ENCODE data around the gene DEPP1.
A peak's percentile ranks its signal among the peaks of the same experiment; 100 is the strongest.

DEPP1 gene

GRCh38 chr10:44980309-44981171 is 1.9 kb upstream of the DEPP1 start:
- peak; percentile 32 for DNase-seq (ENCODE audit: low read depth, low spot score)

GRCh38 chr10:44979281-44980191 is 927 bp upstream of the DEPP1 start:
- no peak for DNase-seq (ENCODE audit: low read depth, low spot score)

- no peak for DNase-seq (ENCODE audit: low read depth, low spot score)
Observed at GRCh38 chr10:44978213-44978569, 418 bp downstream of the DEPP1 start.

- DNase-seq (ENCODE audit: low read depth, low spot score), result no peak
Observed at GRCh38 chr10:44977287-44978212, 1.1 kb downstream of the DEPP1 start.

- DNase-seq (ENCODE audit: low read depth, low spot score), result no peak
Observed at GRCh38 chr10:44976352-44977198, 2.0 kb downstream of the DEPP1 start.

- DNase-seq (ENCODE audit: low read depth, low spot score), result peak; percentile 95
Observed at GRCh38 chr10:44975431-44976331, 2.9 kb downstream of the DEPP1 start.

GRCh38 chr10:44974628-44975430 is 3.8 kb downstream of the DEPP1 start:
- DNase-seq (ENCODE audit: low read depth, low spot score), result peak; percentile 87

GRCh38 chr10:44974082-44974627 is 4.5 kb downstream of the DEPP1 start:
- DNase-seq (ENCODE audit: low read depth, low spot score), result no peak

GRCh38 chr10:44973323-44974081 is 5.1 kb downstream of the DEPP1 start:
- DNase-seq (ENCODE audit: low read depth, low spot score), result no peak

- no peak for DNase-seq (ENCODE audit: low read depth, low spot score)
Observed at GRCh38 chr10:44972874-44973306, 5.7 kb downstream of the DEPP1 start.

- DNase-seq (ENCODE audit: low read depth, low spot score), result no peak
Observed at GRCh38 chr10:44971935-44972757, 6.5 kb downstream of the DEPP1 start.

GRCh38 chr10:44971434-44971833 is 7.2 kb downstream of the DEPP1 start:
- no peak for DNase-seq (ENCODE audit: low read depth, low spot score)

GRCh38 chr10:44970812-44971395 is 7.7 kb downstream of the DEPP1 start:
- DNase-seq (ENCODE audit: low read depth, low spot score), result no peak

GRCh38 chr10:44969854-44970253 is 8.8 kb downstream of the DEPP1 start:
- no peak for DNase-seq (ENCODE audit: low read depth, low spot score)

GRCh38 chr10:44968500-44969400 is 9.9 kb downstream of the DEPP1 start:
- DNase-seq (ENCODE audit: low read depth, low spot score), result no peak
